ENCODE measurements around the gene UBXN2A.
A peak's percentile ranks its signal among the peaks of the same experiment; 100 is the strongest.

Gene UBXN2A

DNA sequence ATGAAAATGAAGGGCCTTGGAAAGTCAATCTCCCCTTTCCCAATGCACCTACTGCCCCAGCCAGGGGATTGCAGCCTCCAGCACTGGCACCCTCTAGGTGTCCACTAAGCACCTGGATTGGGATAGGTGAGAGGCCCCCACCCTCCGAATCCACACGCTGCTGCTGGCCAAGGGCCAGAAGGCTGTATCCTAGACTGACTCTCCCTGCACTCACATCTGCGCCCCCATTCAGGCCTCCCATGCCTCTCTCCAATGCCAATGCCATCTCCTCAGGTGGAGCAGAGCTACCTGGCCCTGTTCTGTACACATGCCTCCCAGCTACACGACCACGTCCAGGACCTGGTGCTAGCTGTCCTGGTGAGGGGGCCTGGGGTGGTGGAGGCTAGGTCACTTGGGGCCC is 79.5 kb downstream of the UBXN2A start:
- DNase-seq (ENCODE audit: insufficient read length, low spot score) (no peak), FAIRE-seq (no peak)
- TF ChIP-seq, protein P1, sequence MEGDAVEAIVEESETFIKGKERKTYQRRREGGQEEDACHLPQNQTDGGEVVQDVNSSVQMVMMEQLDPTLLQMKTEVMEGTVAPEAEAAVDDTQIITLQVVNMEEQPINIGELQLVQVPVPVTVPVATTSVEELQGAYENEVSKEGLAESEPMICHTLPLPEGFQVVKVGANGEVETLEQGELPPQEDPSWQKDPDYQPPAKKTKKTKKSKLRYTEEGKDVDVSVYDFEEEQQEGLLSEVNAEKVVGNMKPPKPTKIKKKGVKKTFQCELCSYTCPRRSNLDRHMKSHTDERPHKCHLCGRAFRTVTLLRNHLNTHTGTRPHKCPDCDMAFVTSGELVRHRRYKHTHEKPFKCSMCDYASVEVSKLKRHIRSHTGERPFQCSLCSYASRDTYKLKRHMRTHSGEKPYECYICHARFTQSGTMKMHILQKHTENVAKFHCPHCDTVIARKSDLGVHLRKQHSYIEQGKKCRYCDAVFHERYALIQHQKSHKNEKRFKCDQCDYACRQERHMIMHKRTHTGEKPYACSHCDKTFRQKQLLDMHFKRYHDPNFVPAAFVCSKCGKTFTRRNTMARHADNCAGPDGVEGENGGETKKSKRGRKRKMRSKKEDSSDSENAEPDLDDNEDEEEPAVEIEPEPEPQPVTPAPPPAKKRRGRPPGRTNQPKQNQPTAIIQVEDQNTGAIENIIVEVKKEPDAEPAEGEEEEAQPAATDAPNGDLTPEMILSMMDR (IDR thresholded peaks at IDR 0.05; ENCODE audit: insufficient read depth, missing control alignments) = no peak

DNA sequence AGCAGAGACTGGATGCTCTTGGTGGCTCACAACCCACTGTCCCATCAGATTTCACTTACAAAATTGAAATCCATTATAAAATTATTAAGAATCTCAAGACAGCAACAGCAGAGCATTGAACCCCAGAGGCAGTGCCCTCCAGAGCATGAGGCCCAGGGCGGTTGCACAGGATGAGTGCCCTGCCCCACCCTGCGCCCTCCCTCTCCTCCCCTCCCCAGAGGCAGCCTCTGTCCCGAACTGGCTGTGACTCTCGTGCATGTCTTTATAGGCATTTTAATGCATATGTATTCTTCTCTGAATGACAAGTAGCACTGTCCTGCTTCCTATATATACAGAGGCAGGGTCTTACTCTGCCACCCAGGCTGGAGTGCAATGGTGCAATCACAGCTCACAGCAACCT is 80.0 kb downstream of the UBXN2A start:
- FAIRE-seq = no peak
- DNase-seq (ENCODE audit: insufficient read length, low spot score) = no peak
- TF ChIP-seq, protein P1 (IDR thresholded peaks at IDR 0.05; ENCODE audit: insufficient read depth, missing control alignments) = no peak

DNA sequence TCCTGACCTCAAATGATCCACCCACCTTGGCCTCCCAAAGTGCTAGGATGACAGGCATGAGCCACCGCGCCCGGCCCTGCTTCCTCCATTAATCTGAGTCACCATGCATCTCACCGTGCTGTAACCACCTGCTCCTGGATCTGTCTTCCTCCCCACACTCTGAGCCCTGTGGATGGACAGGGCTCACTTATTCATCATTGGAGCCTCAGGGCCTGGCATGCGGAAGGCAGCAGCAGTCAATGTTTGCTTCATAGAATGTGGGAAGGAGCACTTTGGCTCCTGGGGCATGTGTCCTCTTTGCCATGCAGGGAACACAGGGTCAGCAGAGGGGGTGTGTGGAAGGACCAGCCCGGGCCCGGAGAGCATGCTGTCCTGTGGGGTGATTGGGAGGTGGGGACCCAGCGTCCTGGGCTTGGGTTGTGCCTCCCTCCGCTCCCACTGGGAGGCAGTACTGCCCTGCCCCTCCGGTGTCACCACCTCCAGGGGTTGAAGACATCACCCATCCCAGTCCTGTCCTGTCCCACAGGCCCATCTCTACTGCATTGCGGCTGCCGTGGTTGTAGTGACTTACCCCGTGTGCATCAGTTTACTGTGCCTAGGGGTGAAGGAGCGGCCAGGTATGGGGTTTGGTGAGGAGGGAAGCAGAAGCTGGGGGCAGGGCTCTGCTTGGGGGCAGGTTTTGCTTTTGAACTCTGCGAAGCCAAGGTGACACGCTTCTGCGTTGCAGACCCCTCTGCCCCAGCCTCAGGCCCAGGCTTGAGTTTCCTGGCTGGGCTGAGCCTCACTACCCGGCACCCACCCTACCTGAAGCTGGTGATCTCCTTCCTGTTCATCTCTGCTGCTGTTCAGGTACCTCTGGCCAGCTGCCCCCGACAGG is 81.1 kb downstream of the UBXN2A start:
- FAIRE-seq = no peak
- DNase-seq (ENCODE audit: insufficient read length, low spot score) = no peak

DNA sequence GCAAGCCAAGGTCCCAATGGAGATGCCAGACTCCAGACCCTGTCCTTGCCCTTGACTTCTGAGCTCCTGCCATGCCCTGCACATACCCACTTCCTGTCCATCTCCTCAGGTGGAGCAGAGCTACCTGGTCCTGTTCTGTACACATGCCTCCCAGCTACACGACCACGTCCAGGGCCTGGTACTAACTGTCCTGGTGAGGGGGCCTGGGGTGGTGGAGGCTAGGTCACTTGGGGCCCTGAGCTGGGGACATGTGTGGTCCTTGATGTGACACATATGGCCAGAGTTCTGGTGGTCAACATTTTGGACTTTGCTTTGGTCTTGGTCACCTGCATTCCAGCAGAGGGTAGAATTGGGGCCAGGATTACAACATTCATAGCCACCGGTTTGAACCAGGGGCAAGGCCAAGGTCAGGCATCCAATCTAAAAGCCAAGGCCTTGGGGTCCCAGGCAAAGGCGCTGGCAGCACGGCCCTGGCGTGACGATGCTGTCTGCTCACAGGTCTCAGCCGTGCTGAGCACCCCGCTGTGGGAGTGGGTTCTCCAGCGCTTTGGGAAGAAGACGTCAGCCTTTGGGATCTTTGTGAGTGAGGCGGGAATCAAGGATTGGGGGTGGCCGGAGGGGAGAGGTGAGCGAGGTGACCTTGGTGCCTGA is 82.2 kb downstream of the UBXN2A start:
- TF ChIP-seq, protein P1 (IDR thresholded peaks at IDR 0.05; ENCODE audit: insufficient read depth, missing control alignments) = no peak
- no peak for DNase-seq (ENCODE audit: insufficient read length, low spot score)
- FAIRE-seq = no peak

More for the DNA sequence above, 81.1 kb downstream of the UBXN2A start:
- TF ChIP-seq, protein P1 (IDR thresholded peaks at IDR 0.05; ENCODE audit: insufficient read depth, missing control alignments) = peak; percentile 39

DNA sequence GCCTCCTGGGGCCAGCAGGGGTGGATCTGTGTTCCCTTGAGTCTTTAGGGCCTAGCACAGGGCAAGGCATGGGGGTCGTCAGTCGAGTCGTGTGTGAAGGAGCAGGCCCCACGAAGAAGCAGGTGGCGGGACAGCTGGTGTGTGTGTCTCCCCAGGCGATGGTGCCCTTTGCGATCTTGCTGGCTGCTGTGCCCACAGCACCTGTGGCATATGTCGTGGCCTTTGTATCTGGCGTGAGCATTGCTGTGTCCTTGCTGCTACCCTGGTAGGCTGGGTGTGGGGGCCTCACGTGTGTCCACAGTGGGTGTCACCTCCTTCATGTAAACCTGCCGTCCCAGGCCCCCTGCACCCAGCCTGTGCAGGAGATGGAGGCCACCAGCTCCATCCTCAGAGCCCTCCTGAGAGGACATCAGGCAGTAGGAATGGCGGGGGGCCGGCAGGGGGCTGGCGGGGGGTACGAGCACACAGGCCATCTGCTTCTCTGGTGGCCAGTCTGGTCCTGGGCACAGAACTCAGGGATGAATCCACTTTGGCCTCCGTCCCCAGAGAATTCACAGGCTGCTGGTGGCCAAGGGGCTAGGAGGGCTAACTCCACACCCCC is 82.8 kb downstream of the UBXN2A start:
- TF ChIP-seq, protein P1 (IDR thresholded peaks at IDR 0.05; ENCODE audit: insufficient read depth, missing control alignments) = no peak
- FAIRE-seq (no peak), DNase-seq (ENCODE audit: insufficient read length, low spot score) (no peak)

DNA sequence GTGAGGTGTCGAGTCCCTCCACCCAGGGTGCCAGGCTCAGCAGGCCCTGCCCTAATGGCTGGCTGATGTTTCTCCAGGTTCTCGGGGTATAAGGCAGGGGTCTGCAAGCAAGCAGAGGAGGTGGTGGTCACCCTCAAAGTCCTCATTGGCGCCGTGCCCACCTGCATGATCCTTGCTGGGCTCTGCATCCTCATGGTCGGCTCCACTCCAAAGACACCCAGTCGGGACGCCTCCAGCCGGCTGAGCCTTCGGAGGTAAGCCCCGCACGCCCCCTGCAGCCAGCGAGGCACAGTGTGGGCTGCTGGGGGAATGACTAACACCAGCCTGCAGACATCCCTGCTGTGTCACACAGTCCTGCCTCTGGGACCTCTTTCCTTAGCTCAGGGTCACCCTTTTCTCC is 83.8 kb downstream of the UBXN2A start:
- no peak for DNase-seq (ENCODE audit: insufficient read length, low spot score)
- TF ChIP-seq, protein P1 (IDR thresholded peaks at IDR 0.05; ENCODE audit: insufficient read depth, missing control alignments) = no peak
- FAIRE-seq = no peak

All from D721Med (cell line).